Stimulated activated CD4-positive, alpha-beta T cell treated with anti-CD3 and anti-CD28 coated beads, Interleukin-12 subunit alpha, Interleukin-12 subunit beta, amount 100 ng/mL, for 4 hours (primary cell): ENCODE data around the gene RBM38.

ENCODE experiments used
- DNase-seq: peaks from one replicate; pipeline ENCODE4 v3.0.0-alpha.2; 2020

RBM38 gene

GRCh38 chr20:57458400-57459160, 67.4 kb downstream of the RBM38 start:
- DNase-seq: no peak
